Uterus (tissue), 4 donors: ENCODE data around the gene GLS. TPM values are rescaled to one million over a fixed set of nuclear protein-coding genes. Genes with fewer than 3 reads are reported as not detected.

Experiments used
- DNase-seq, 2 donors: peaks; one replicate each; pipeline ENCODE4 v3.0.0-alpha.2; 2019 to 2020
- H3K27ac ChIP-seq, 2 donors: fragments of 200-600 bp; sonication (generic); 1 replicate in 1 of 2; 2 replicates in 1 of 2; pipeline ENCODE4 v1.5.1; 2016 to 2018
- H3K27me3 ChIP-seq, 2 donors: fragments of 200-600 bp; sonication (generic); one replicate each; pipeline ENCODE4 v1.5.1; 2018 to 2019; ENCODE audit warnings: control low read depth in 1 of 2
- H3K36me3 ChIP-seq, 2 donors: fragments of 200-600 bp; sonication (generic); one replicate each; pipeline ENCODE4 v1.5.1; 2019; ENCODE audit warnings: control low read depth in 1 of 2
- H3K4me1 ChIP-seq, 2 donors: fragments of 200-600 bp; sonication (generic); one replicate each; pipeline ENCODE4 v1.5.1; 2018 to 2019; ENCODE audit warnings: control low read depth in 1 of 2
- H3K4me3 ChIP-seq, 2 donors: fragments of 200-600 bp; sonication (generic); 1 replicate in 1 of 2; 2 replicates in 1 of 2; pipeline ENCODE4 v1.5.1; 2018 to 2019; ENCODE audit warnings: mild to moderate bottlenecking in 1 of 2
- H3K9me3 ChIP-seq, 2 donors: fragments of 200-600 bp; sonication (generic); one replicate each; pipeline ENCODE4 v1.5.1; 2019; ENCODE audit warnings: control low read depth in 1 of 2
- POLR2A ChIP-seq, 2 donors: fragments of 450-650 bp; IDR thresholded peaks; one replicate each; pipeline ENCODE4 v1.6.1; 2016; ENCODE audit warnings: antibody characterized with exemption in 2 of 2, mild to moderate bottlenecking in 1 of 2, moderate library complexity in 1 of 2
- intact Hi-C: fragments of 100-400 bp; cut with DNase I; formaldehyde crosslinking; loops from one replicate; pipeline ENCODE4 v1.15.1; 2023; ENCODE audit warnings: low total_unique reads
- total RNA-seq, 4 donors: library from RNA; depleted of rRNA in 3 of 4; stranded (reverse); fragments of >200 nt in 3 of 4; gene quantifications; one replicate each; pipeline versions ENCODE4 v1.1.0 to v1.2.4, GENCODE V29; 2014 to 2023
- TF ChIP-seq, protein P1 (sequence below), 4 experiments: fragments of 200-600 bp in 2 of 4; fragments of 450-650 bp in 2 of 4; sonication (generic) in 2 of 4; IDR thresholded peaks; one replicate each; pipeline ENCODE4 v1.5.1; 2016 to 2019; ENCODE audit warnings: antibody characterized with exemption in 4 of 4, mild to moderate bottlenecking in 2 of 4, moderate library complexity in 1 of 4
- donor health status: DM: yes; HTN: yes; CAD: no.

The GLS gene
- total RNA-seq, 4 donors from 2014 or later: 89.7 to 202 (median 156) TPM

- no peak overlapping the region for H3K4me3 ChIP-seq
- H3K4me1 ChIP-seq: no peaks in the 10 kb centered on the region
- intact Hi-C loops: no loop called here
- H3K27me3 ChIP-seq: no peaks in the 10 kb centered on the region
- H3K27ac ChIP-seq: no peak overlapping the region
- no peaks in the 10 kb centered on the region for H3K36me3 ChIP-seq
- H3K9me3 ChIP-seq: no peaks in the 10 kb centered on the region
- TF ChIP-seq POLR2A (IDR thresholded peaks at IDR 0.05): no peak
- TF ChIP-seq, protein P1, sequence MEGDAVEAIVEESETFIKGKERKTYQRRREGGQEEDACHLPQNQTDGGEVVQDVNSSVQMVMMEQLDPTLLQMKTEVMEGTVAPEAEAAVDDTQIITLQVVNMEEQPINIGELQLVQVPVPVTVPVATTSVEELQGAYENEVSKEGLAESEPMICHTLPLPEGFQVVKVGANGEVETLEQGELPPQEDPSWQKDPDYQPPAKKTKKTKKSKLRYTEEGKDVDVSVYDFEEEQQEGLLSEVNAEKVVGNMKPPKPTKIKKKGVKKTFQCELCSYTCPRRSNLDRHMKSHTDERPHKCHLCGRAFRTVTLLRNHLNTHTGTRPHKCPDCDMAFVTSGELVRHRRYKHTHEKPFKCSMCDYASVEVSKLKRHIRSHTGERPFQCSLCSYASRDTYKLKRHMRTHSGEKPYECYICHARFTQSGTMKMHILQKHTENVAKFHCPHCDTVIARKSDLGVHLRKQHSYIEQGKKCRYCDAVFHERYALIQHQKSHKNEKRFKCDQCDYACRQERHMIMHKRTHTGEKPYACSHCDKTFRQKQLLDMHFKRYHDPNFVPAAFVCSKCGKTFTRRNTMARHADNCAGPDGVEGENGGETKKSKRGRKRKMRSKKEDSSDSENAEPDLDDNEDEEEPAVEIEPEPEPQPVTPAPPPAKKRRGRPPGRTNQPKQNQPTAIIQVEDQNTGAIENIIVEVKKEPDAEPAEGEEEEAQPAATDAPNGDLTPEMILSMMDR (IDR thresholded peaks at IDR 0.05): no peak
- DNase-seq: no peak
Observed at GRCh38 chr2:190927301-190927700, 46.7 kb downstream of the GLS start.

- intact Hi-C loops: no loop called here
- no peaks in the 10 kb centered on the region for H3K27me3 ChIP-seq
- TF ChIP-seq, protein P1 (IDR thresholded peaks at IDR 0.05): no peak
- no peak for TF ChIP-seq POLR2A (IDR thresholded peaks at IDR 0.05)
- no peak overlapping the region for H3K27ac ChIP-seq
- no peaks in the 10 kb centered on the region for H3K4me1 ChIP-seq
- H3K4me3 ChIP-seq: no peak overlapping the region
- DNase-seq: no peak
- no peaks in the 10 kb centered on the region for H3K36me3 ChIP-seq
- no peaks in the 10 kb centered on the region for H3K9me3 ChIP-seq
Observed at GRCh38 chr2:190929919-190930318, 49.3 kb downstream of the GLS start.

- Histone ChIP-seq H3K27ac (no peak overlapping the region), H3K4me1 (no peaks in the 10 kb centered on the region), H3K36me3 (no peaks in the 10 kb centered on the region), H3K4me3 (no peak overlapping the region), H3K27me3 (no peaks in the 10 kb centered on the region), H3K9me3 (no peaks in the 10 kb centered on the region)
- DNase-seq: no peak
- intact Hi-C loops: no loop called here
- TF ChIP-seq POLR2A (IDR thresholded peaks at IDR 0.05): no peak
- TF ChIP-seq, protein P1 (IDR thresholded peaks at IDR 0.05): no peak
Observed at GRCh38 chr2:190930411-190930810, 49.8 kb downstream of the GLS start.

GRCh38 chr2:190932514-190932913 is 51.9 kb downstream of the GLS start:
- H3K36me3 ChIP-seq: no peaks in the 10 kb centered on the region
- intact Hi-C loops: no loop called here
- no peak for TF ChIP-seq POLR2A (IDR thresholded peaks at IDR 0.05)
- TF ChIP-seq, protein P1 (IDR thresholded peaks at IDR 0.05): no peak
- H3K9me3 ChIP-seq: no peaks in the 10 kb centered on the region
- H3K27me3 ChIP-seq: no peaks in the 10 kb centered on the region
- H3K27ac ChIP-seq: no peak overlapping the region
- H3K4me1 ChIP-seq: no peaks in the 10 kb centered on the region
- H3K4me3 ChIP-seq: no peak overlapping the region
- DNase-seq: no peak

GRCh38 chr2:190933361-190933760 is 52.7 kb downstream of the GLS start:
- Histone ChIP-seq H3K9me3 (no peaks in the 10 kb centered on the region), H3K4me1 (no peaks in the 10 kb centered on the region), H3K36me3 (no peaks in the 10 kb centered on the region), H3K4me3 (no peak overlapping the region), H3K27me3 (no peaks in the 10 kb centered on the region), H3K27ac (no peak overlapping the region)
- TF ChIP-seq, protein P1 (IDR thresholded peaks at IDR 0.05): no peak
- no peak for TF ChIP-seq POLR2A (IDR thresholded peaks at IDR 0.05)
- intact Hi-C loops: no loop called here
- DNase-seq: no peak
